Measurements from ENCODE around the gene E2F7.
"Not testable (repeated sequence)": the region's sequence is repeated elsewhere in the genome, so short reads cannot be mapped to it uniquely, and the experiment has no call there.

Gene E2F7

GRCh38 chr12:77065361-77066204, at the start of gene E2F7:
TSS of gene E2F7 (minus strand) at chr12:77065569. CDS start at chr12:77064635, 934 bp downstream.
- DNase-seq: peak; percentile 94

- no peak for DNase-seq
Measured at GRCh38 chr12:77113971-77114370, 48.6 kb upstream of the E2F7 start.

- no peak for DNase-seq
Measured at GRCh38 chr12:77108707-77109106, 43.3 kb upstream of the E2F7 start.

- no peak for DNase-seq
Measured at GRCh38 chr12:77107121-77107520, 41.8 kb upstream of the E2F7 start.

GRCh38 chr12:77104792-77105191, 39.4 kb upstream of the E2F7 start:
- no peak for DNase-seq

GRCh38 chr12:77104286-77104685, 38.9 kb upstream of the E2F7 start:
- DNase-seq: no peak

GRCh38 chr12:77102691-77103090, 37.3 kb upstream of the E2F7 start:
- no peak for DNase-seq

- no peak for DNase-seq
Measured at GRCh38 chr12:77102123-77102522, 36.8 kb upstream of the E2F7 start.

GRCh38 chr12:77099799-77100198, 34.4 kb upstream of the E2F7 start:
- DNase-seq: no peak

- DNase-seq: no peak
Measured at GRCh38 chr12:77097846-77098245, 32.5 kb upstream of the E2F7 start.

- DNase-seq: not testable (repeated sequence)
Measured at GRCh38 chr12:77092227-77092626, 26.9 kb upstream of the E2F7 start.

GRCh38 chr12:77089686-77090220, 24.4 kb upstream of the E2F7 start:
- DNase-seq: no peak

GRCh38 chr12:77087427-77087826, 22.1 kb upstream of the E2F7 start:
- DNase-seq: no peak

GRCh38 chr12:77082021-77082420, 16.7 kb upstream of the E2F7 start:
- DNase-seq: no peak

GRCh38 chr12:77079631-77080030, 14.3 kb upstream of the E2F7 start:
- no peak for DNase-seq

GRCh38 chr12:77078231-77078630, 12.9 kb upstream of the E2F7 start:
- DNase-seq: no peak

GRCh38 chr12:77076886-77077285, 11.5 kb upstream of the E2F7 start:
- DNase-seq: no peak

- DNase-seq: not testable (repeated sequence)
Measured at GRCh38 chr12:77073894-77074293, 8.5 kb upstream of the E2F7 start.

GRCh38 chr12:77072833-77073495, 7.6 kb upstream of the E2F7 start:
- no peak for DNase-seq

- no peak for DNase-seq
Measured at GRCh38 chr12:77070800-77071449, 5.6 kb upstream of the E2F7 start.

- no peak for DNase-seq
Measured at GRCh38 chr12:77070382-77070781, 5.0 kb upstream of the E2F7 start.

GRCh38 chr12:77064896-77065360, 441 bp downstream of the E2F7 start:
- DNase-seq: peak; percentile 70

- no peak for DNase-seq
Measured at GRCh38 chr12:77062846-77063461, 2.4 kb downstream of the E2F7 start.

Measured in activated effector memory CD4-positive, alpha-beta T cell treated with anti-CD3 and anti-CD28 coated beads, Interleukin-2, amount 50 U/mL, for 16 hours (primary cell).